Islet of Langerhans (tissue), 1 donor: ENCODE results near the gene HEMK1.

ENCODE experiments used
- FAIRE-seq: peaks from one replicate; lab custom pipeline; 2011; peaks lifted over from hg19 to GRCh38; lab: Jason Lieb, UNC

The HEMK1 gene

GRCh38 chr3:50642382-50642781 is 73.1 kb downstream of the HEMK1 start:
- FAIRE-seq = no peak

DNA sequence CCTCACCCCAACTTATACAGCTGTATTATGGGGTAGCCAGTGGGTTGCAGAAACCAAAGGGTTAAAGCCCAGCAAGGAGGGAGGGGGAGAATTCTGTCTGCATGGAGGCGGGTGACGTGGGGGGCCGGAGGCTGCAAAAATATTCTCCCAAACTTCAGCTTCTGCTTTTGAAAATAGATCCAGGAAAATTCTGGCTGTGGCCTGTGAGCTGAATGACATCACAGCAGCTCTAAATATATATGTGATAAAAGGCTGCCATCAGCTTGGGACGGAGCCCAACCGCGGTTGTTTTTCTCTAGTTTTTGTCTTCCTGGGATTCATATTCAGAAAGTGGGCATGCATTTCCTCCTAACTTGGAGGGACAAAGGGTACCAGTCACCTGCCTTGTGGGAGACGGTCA is 75.2 kb downstream of the HEMK1 start:
- no peak for FAIRE-seq

- FAIRE-seq = no peak
Observed at GRCh38 chr3:50645378-50645777, 76.1 kb downstream of the HEMK1 start.
